ENCODE measurements around the gene SUGCT. TPM values are rescaled to one million over a fixed set of nuclear protein-coding genes. Genes with fewer than 3 reads are reported as not detected.

SUGCT gene
- total and polyA plus RNA-seq, 9 of the 15 experiments (the other 6 are each of a cell fraction or from before 2014, with no cell fraction given): 0.58 to 2.5 (median 1.4) TPM

GRCh38 chr7:40134428-40135316 is at the start of gene SUGCT, which contains the start of gene MPLKIP (continued):
- TF ChIP-seq RREB1 (CRISPR knock-in tag; IDR thresholded peaks at IDR 0.05) (0 out of 2 replicates have a peak, but pooled peaks have one; percentile 19), ZNF586 (CRISPR knock-in tag; conservative IDR thresholded peaks at IDR 0.05) (no peak), EP400 (IDR thresholded peaks at IDR 0.05) (peak; percentile 88), MCM7 (IDR thresholded peaks at IDR 0.05) (no peak), ZNF175 (CRISPR knock-in tag; IDR thresholded peaks at IDR 0.05; ENCODE audit: low read depth) (no peak), SP2 (IDR thresholded peaks at IDR 0.05; ENCODE audit: extremely low read depth, low read depth, low read length, poor library complexity, severe bottlenecking) (no peak), ATF2 (CRISPR knock-in tag; IDR thresholded peaks at IDR 0.05) (no peak), XRCC5 (IDR thresholded peaks at IDR 0.05; ENCODE audit: low read depth, low read length) (peak; percentile 99), PRMT5 (CRISPR knock-in tag; IDR thresholded peaks at IDR 0.05) (no peak), SMAD3 (CRISPR knock-in tag; conservative IDR thresholded peaks at IDR 0.05) (0 out of 2 replicates have a peak, but pooled peaks have one; percentile 33), CC2D1A (IDR thresholded peaks at IDR 0.05) (0 out of 2 replicates have a peak, but pooled peaks have one; percentile 30), POLR2H (tag; IDR thresholded peaks at IDR 0.05; ENCODE audit: low read depth) (peak; percentile 43)
- TF ChIP-seq, protein P1, sequence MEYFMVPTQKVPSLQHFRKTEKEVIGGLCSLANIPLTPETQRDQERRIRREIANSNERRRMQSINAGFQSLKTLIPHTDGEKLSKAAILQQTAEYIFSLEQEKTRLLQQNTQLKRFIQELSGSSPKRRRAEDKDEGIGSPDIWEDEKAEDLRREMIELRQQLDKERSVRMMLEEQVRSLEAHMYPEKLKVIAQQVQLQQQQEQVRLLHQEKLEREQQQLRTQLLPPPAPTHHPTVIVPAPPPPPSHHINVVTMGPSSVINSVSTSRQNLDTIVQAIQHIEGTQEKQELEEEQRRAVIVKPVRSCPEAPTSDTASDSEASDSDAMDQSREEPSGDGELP (CRISPR knock-in tag; IDR thresholded peaks at IDR 0.05; ENCODE audit: borderline replicate concordance): peak; percentile 79
- TF ChIP-seq, protein P2, sequence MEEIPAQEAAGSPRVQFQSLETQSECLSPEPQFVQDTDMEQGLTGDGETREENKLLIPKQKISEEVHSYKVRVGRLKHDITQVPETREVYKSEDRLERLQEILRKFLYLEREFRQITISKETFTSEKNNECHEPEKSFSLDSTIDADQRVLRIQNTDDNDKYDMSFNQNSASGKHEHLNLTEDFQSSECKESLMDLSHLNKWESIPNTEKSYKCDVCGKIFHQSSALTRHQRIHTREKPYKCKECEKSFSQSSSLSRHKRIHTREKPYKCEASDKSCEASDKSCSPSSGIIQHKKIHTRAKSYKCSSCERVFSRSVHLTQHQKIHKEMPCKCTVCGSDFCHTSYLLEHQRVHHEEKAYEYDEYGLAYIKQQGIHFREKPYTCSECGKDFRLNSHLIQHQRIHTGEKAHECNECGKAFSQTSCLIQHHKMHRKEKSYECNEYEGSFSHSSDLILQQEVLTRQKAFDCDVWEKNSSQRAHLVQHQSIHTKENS (CRISPR knock-in tag; IDR thresholded peaks at IDR 0.05): no peak
- TF ChIP-seq, protein P3, sequence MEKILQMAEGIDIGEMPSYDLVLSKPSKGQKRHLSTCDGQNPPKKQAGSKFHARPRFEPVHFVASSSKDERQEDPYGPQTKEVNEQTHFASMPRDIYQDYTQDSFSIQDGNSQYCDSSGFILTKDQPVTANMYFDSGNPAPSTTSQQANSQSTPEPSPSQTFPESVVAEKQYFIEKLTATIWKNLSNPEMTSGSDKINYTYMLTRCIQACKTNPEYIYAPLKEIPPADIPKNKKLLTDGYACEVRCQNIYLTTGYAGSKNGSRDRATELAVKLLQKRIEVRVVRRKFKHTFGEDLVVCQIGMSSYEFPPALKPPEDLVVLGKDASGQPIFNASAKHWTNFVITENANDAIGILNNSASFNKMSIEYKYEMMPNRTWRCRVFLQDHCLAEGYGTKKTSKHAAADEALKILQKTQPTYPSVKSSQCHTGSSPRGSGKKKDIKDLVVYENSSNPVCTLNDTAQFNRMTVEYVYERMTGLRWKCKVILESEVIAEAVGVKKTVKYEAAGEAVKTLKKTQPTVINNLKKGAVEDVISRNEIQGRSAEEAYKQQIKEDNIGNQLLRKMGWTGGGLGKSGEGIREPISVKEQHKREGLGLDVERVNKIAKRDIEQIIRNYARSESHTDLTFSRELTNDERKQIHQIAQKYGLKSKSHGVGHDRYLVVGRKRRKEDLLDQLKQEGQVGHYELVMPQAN (IDR thresholded peaks at IDR 0.05; ENCODE audit: borderline replicate concordance): peak; percentile 43; the same call in 1 of the 2 replicates

Data from K562 (cell line).